Measurements from ENCODE around the gene CLCNKA. TPM values are rescaled to one million over a fixed set of nuclear protein-coding genes. Genes with fewer than 3 reads are reported as not detected.
"Not testable (repeated sequence)": the region's sequence is repeated elsewhere in the genome, so short reads cannot be mapped to it uniquely, and the experiment has no call there.

The CLCNKA gene
- total and polyA plus RNA-seq, 3 donors from 2014 or later, result 6.5 to 9.9 (median 6.9) TPM

GRCh38 chr1:16053781-16054502 is 32.1 kb downstream of the CLCNKA start:
- peaks cover 6% of the 10 kb centered on the region for H3K4me1 ChIP-seq
- H3K9me3 ChIP-seq, result no peaks in the 10 kb centered on the region
- TF ChIP-seq POLR2A (IDR thresholded peaks at IDR 0.05), result no peak
- TF ChIP-seq CTCF (IDR thresholded peaks at IDR 0.05), result no peak
- H3K27me3 ChIP-seq, result no peaks in the 10 kb centered on the region
- intact Hi-C loops (cut with DNase I; ENCODE audit: low total_unique reads), result no loop called here
- no peaks in the 10 kb centered on the region for H3K36me3 ChIP-seq (ENCODE audit: low read depth, missing control alignments)
- DNase-seq, result no peak
- 64 to 68% methylated on average over 5 to 6 of the region's 8 CpGs for WGBS, 2 donors
- no peak overlapping the region for H3K4me3 ChIP-seq
- H3K27ac ChIP-seq, result no peak overlapping the region

GRCh38 chr1:16054598-16055540 is 33.0 kb downstream of the CLCNKA start:
- 78 to 81% methylated on average over 7 of the region's 7 CpGs for WGBS, 2 donors

DNA sequence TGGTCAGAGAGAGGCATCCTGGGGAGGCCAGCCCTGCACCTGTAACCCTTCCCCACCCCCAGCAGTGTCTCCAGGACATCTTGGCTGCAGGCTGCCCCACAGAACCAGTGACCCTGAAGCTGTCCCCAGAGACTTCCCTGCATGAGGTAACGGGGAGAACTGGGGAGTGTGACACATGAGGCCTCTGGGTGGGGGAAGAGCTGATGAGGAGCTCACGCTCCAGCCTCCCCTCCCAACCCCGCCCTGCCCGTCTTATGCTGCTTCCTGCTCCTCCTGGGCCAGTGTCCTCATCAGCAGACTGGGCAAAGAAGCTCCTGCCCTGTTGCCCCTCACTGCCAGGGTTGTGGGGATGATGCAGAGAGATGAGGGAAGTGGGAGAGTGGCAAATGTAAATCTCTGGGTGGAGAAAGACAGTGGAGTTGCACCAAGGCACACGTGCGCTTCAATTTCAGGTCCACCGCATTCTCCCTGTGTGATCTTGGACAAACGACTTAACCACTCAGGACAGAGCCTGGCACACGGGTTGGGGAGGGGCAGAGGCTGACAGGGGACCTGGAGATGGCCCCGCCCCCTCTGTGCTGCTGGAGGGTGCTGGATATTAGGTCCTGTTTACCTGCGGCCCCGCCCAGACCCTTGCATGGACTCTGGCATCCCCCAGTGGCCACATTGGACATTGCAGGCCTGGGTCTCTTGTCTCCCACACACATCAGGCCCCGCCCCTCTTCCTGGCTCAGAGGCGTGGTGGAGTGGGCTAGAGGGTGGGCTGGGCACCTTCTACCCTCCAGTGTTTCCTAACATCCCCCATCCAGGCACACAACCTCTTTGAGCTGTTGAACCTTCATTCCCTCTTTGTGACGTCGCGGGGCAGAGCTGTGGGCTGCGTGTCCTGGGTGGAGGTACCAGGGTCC is 34.0 kb downstream of the CLCNKA start:
- peak; percentile 92 for DNase-seq
- H3K9me3 ChIP-seq, result no peaks in the 10 kb centered on the region
- peak; percentile 85 to 95 (median 88) for TF ChIP-seq CTCF (IDR thresholded peaks at IDR 0.05)
- TF ChIP-seq POLR2A (IDR thresholded peaks at IDR 0.05), result no peak
- H3K27ac ChIP-seq, result no peak overlapping the region
- H3K4me3 ChIP-seq, result no peak overlapping the region
- H3K4me1 ChIP-seq, result peaks cover 6% of the 10 kb centered on the region
- WGBS, 2 donors, result 37 to 47% methylated on average over 15 to 18 of the region's 18 CpGs
- no peaks in the 10 kb centered on the region for H3K36me3 ChIP-seq (ENCODE audit: low read depth, missing control alignments)
- intact Hi-C loops (cut with DNase I; ENCODE audit: low total_unique reads), result no loop called here
- no peaks in the 10 kb centered on the region for H3K27me3 ChIP-seq

More at GRCh38 chr1:16054598-16055540, 33.0 kb downstream of the CLCNKA start:
- Histone ChIP-seq H3K4me1 (peaks cover 6% of the 10 kb centered on the region), H3K27me3 (no peaks in the 10 kb centered on the region), H3K4me3 (no peak overlapping the region), H3K27ac (no peak overlapping the region), H3K9me3 (no peaks in the 10 kb centered on the region), H3K36me3 (ENCODE audit: low read depth, missing control alignments) (no peaks in the 10 kb centered on the region)
- intact Hi-C loops (cut with DNase I; ENCODE audit: low total_unique reads), result no loop called here
- no peak for DNase-seq
- TF ChIP-seq CTCF (IDR thresholded peaks at IDR 0.05), result no peak
- no peak for TF ChIP-seq POLR2A (IDR thresholded peaks at IDR 0.05)

- H3K4me3 ChIP-seq; intact Hi-C loops (cut with DNase I; ENCODE audit: low total_unique reads); H3K9me3 ChIP-seq; H3K36me3 ChIP-seq (ENCODE audit: low read depth, missing control alignments); H3K27me3 ChIP-seq; H3K4me1 ChIP-seq; DNase-seq; H3K27ac ChIP-seq: not testable (repeated sequence)
- 61 to 68% methylated on average over 3 of the region's 4 CpGs for WGBS, 2 donors
These were observed 34.7 kb downstream of the CLCNKA start for GRCh38 chr1:16056521-16056912.

- H3K27ac ChIP-seq; DNase-seq; H3K27me3 ChIP-seq; H3K4me1 ChIP-seq; H3K9me3 ChIP-seq; H3K4me3 ChIP-seq; H3K36me3 ChIP-seq (ENCODE audit: low read depth, missing control alignments): not testable (repeated sequence)
- 62 to 78% methylated on average over 6 to 7 of the region's 7 CpGs for WGBS, 2 donors
- intact Hi-C loops (cut with DNase I; ENCODE audit: low total_unique reads), result loop anchor here (1.0 kb wide), 1 partner anchor 24 kb away; no protein-coding TSS in a partner anchor
These were observed 35.6 kb downstream of the CLCNKA start for GRCh38 chr1:16057314-16057915.

GRCh38 chr1:16058394-16059120 is 36.7 kb downstream of the CLCNKA start:
- H3K27me3 ChIP-seq; H3K9me3 ChIP-seq; H3K4me1 ChIP-seq; H3K4me3 ChIP-seq; H3K36me3 ChIP-seq (ENCODE audit: low read depth, missing control alignments); intact Hi-C loops (cut with DNase I; ENCODE audit: low total_unique reads); H3K27ac ChIP-seq; DNase-seq: not testable (repeated sequence)
- 61 to 74% methylated on average over 6 to 16 of the region's 20 CpGs for WGBS, 2 donors

Measured in testis (tissue), 3 donors.